HepG2 (cell line): ENCODE results near the gene VNN1. TPM values are rescaled to one million over a fixed set of nuclear protein-coding genes. Genes with fewer than 3 reads are reported as not detected.

Experiments
- ATAC-seq: fragments of 200-7000 bp; cut with Tn5 transposase; 3 replicates; pipeline ENCODE4 v1.9.1; 2020; ENCODE audit warnings: mild to moderate bottlenecking, moderate library complexity
- BruUV-seq: library from RNA; stranded (reverse); fragments of 400-500 nt; replicated peaks from 2 replicates; lab custom pipeline; 2021; lab: Mats Ljungman, UMichigan
- CTCF ChIA-PET: fragments of 300-600 bp; formaldehyde crosslinking; extraction: SDS; loops from one replicate; lab custom pipeline; 2021; ENCODE audit warnings: low total read pairs, inconsistent platforms, low intra/inter-chr PET ratio; lab: Yijun Ruan, JAX
- POLR2A ChIA-PET: fragments of 350-600 bp; sonication (Branson Sonifier 250); formaldehyde crosslinking; loops from one replicate; lab custom pipeline; 2020; ENCODE audit warnings: antibody characterized with exemption, inconsistent platforms; lab: Yijun Ruan, JAX
- DNase-seq: peaks from one replicate; pipeline ENCODE4 v3.0.0-alpha.2; 2015; ENCODE audit warnings: low spot score
- FAIRE-seq: peaks from 3 replicates; lab custom pipeline; 2011; peaks lifted over from hg19 to GRCh38; lab: Jason Lieb, UNC
- H2AFZ ChIP-seq: one replicate; pipeline ENCODE4 v1.6.1; 2011; ENCODE audit warnings: low read length, inconsistent platforms
- H3K27ac ChIP-seq: fragments of 300-600 bp; 3 replicates; pipeline ENCODE4 v1.8.0; 2011; ENCODE audit warnings: mixed run types, mild to moderate bottlenecking, mixed read lengths, low read length, inconsistent platforms; ENCODE audit not compliant: insufficient read depth; ENCODE audit errors: extremely low read length
- H3K27me3 ChIP-seq, 2 experiments: fragments of 200-600 bp in 1 of 2; 2 replicates in 1 of 2; 3 replicates in 1 of 2; pipeline versions ENCODE4 v1.6.0 to v1.8.0; 2011; ENCODE audit warnings: low read length in 2 of 2, mild to moderate bottlenecking in 2 of 2, moderate library complexity in 2 of 2, inconsistent platforms in 1 of 2; ENCODE audit not compliant: insufficient read depth in 2 of 2, control insufficient read depth in 1 of 2
- H3K36me3 ChIP-seq, 2 experiments: fragments of 200-600 bp in 1 of 2; replicated peaks in 1 of 2; 2 replicates in 1 of 2; 3 replicates in 1 of 2; pipeline versions ENCODE4 v1.5.1 to v1.8.0; 2011; ENCODE audit warnings: low read length in 2 of 2, inconsistent platforms in 1 of 2; ENCODE audit not compliant: insufficient read depth in 2 of 2, control insufficient read depth in 1 of 2
- H3K4me1 ChIP-seq: 2 replicates; pipeline ENCODE4 v1.5.1; 2012; ENCODE audit warnings: low read length, inconsistent platforms; ENCODE audit not compliant: insufficient read depth
- H3K4me2 ChIP-seq: 2 replicates; pipeline ENCODE4 v1.6.0; 2011; ENCODE audit warnings: low read depth, low read length, inconsistent platforms
- H3K4me3 ChIP-seq, 3 experiments: fragments of 200-600 bp in 1 of 3; sonication (generic), shearing (Covaris generic) in 1 of 3; replicated peaks in 1 of 3; 2 replicates each; pipeline ENCODE4 v1.5.1; 2011 to 2016; ENCODE audit warnings: low read length in 3 of 3, inconsistent platforms in 2 of 3, low read depth in 2 of 3, mild to moderate bottlenecking in 2 of 3, control low read depth in 1 of 3, mixed read lengths in 1 of 3; ENCODE audit not compliant: insufficient read depth in 1 of 3
- H3K79me2 ChIP-seq: one replicate; pipeline ENCODE4 v1.6.1; 2011; ENCODE audit warnings: low read length, inconsistent platforms; ENCODE audit not compliant: insufficient read depth
- H3K9ac ChIP-seq: 2 replicates; pipeline ENCODE4 v1.6.0; 2011; ENCODE audit warnings: mild to moderate bottlenecking, low read depth, low read length, inconsistent platforms; ENCODE audit not compliant: insufficient read depth
- H3K9me3 ChIP-seq: 2 replicates; pipeline ENCODE4 v1.5.1; 2012; ENCODE audit warnings: mild to moderate bottlenecking, low read length
- H4K20me1 ChIP-seq: 2 replicates; pipeline ENCODE4 v1.6.0; 2011; ENCODE audit warnings: inconsistent platforms, mild to moderate bottlenecking, low read length, moderate library complexity; ENCODE audit not compliant: insufficient read depth
- IKZF5 ChIP-seq: IDR thresholded peaks from 2 replicates; pipeline ENCODE4 v1.6.1; 2018; ENCODE audit warnings: missing genetic modification reagents, mild to moderate bottlenecking, missing compliant biosample characterization
- KMT2B ChIP-seq: IDR thresholded peaks from 2 replicates; pipeline ENCODE4 v1.6.1; 2016; ENCODE audit warnings: missing genetic modification reagents, missing compliant biosample characterization
- MTF2 ChIP-seq: sonication (generic); formaldehyde crosslinking; IDR thresholded peaks from 2 replicates; pipeline ENCODE4 v1.5.0; 2020; ENCODE audit warnings: missing genetic modification reagents, borderline replicate concordance
- NRL ChIP-seq: sonication (generic); formaldehyde crosslinking; IDR thresholded peaks from 2 replicates; pipeline ENCODE4 v1.5.0; 2020; ENCODE audit warnings: missing genetic modification reagents, mild to moderate bottlenecking, moderate library complexity, borderline replicate concordance
- RAD51 ChIP-seq: fragments of 450-650 bp; IDR thresholded peaks from 2 replicates; pipeline ENCODE4 v1.6.1; 2016; ENCODE audit warnings: borderline replicate concordance
- SMAD3 ChIP-seq: sonication (generic); formaldehyde crosslinking; IDR thresholded peaks from 2 replicates; pipeline ENCODE4 v1.4.0; 2020; ENCODE audit warnings: missing genetic modification reagents
- TCF7 ChIP-seq: sonication (generic); IDR thresholded peaks from 2 replicates; pipeline ENCODE4 v1.6.1; 2016; ENCODE audit warnings: antibody characterized with exemption, low read depth
- U2AF2 ChIP-seq: fragments of 200-400 bp; formaldehyde crosslinking; IDR thresholded peaks from 2 replicates; pipeline ENCODE4 v1.6.1; 2017; ENCODE audit warnings: low read depth, mild to moderate bottlenecking, low read length
- ZBTB14 ChIP-seq: sonication (generic); formaldehyde crosslinking; IDR thresholded peaks from 2 replicates; pipeline ENCODE4 v1.4.0; 2020; ENCODE audit warnings: missing genetic modification reagents
- ZBTB7A ChIP-seq: sonication (generic); formaldehyde crosslinking; IDR thresholded peaks from 2 replicates; pipeline ENCODE4 v1.8.0; 2022; ENCODE audit warnings: mild to moderate bottlenecking, missing genetic modification reagents
- ZBTB7B ChIP-seq: sonication (generic); formaldehyde crosslinking; IDR thresholded peaks from 2 replicates; pipeline ENCODE4 v1.4.0; 2020; ENCODE audit warnings: missing genetic modification reagents
- ZNF296 ChIP-seq: sonication (generic); formaldehyde crosslinking; conservative IDR thresholded peaks from 2 replicates; pipeline ENCODE4 v1.5.0; 2020; ENCODE audit warnings: mild to moderate bottlenecking, missing genetic modification reagents
- ZNF619 ChIP-seq: sonication (generic); formaldehyde crosslinking; IDR thresholded peaks from 2 replicates; pipeline ENCODE4 v1.4.0; 2020; ENCODE audit warnings: mild to moderate bottlenecking, missing genetic modification reagents
- WGBS: methylation state at CpG from one replicate; pipeline ENCODE4 v1.1.6; 2017; ENCODE audit warnings: low lambda C conversion rate; 5-methylcytosine and 5-hydroxymethylcytosine counted together
- in situ Hi-C: cut with HindIII; loops from 2 replicates; pipeline ENCODE4 v1.10.0; 2017; ENCODE audit warnings: low pct_unique_long_range_greater_than_20kb; ENCODE audit not compliant: extremely low pct_ligation_motif_present
- intact Hi-C: fragments of 100-400 bp; cut with micrococcal nuclease; formaldehyde crosslinking; loops from one replicate; pipeline ENCODE4 v1.10.0; 2022; ENCODE audit not compliant: unreplicated experiment
- polyA plus RNA-seq, 8 experiments: library from polyadenylated mRNA; depleted of rRNA in 3 of 8; stranded (reverse) in 7 of 8; unstranded in 1 of 8; fragments of >200 nt; fragmentation: Illumina TruSeq in 4 of 8; extraction: Trizol in 4 of 8; gene quantifications; 2 replicates each; pipeline versions ENCODE4 v1.2.1 to v1.2.3, GENCODE V29; 2011 to 2016; ENCODE audit warnings: low read depth in 4 of 8, missing spikeins in 1 of 8, mixed read lengths in 1 of 8; ENCODE audit not compliant: insufficient read depth in 1 of 8
- total RNA-seq, 5 experiments: library from RNA; depleted of rRNA; stranded (reverse); fragments of >200 nt; fragmentation: Illumina TruSeq; extraction: Trizol; gene quantifications; 2 replicates each; pipeline ENCODE4 v1.2.3, GENCODE V29; 2016; ENCODE audit warnings: low read depth in 1 of 5

Gene VNN1
- total and polyA plus RNA-seq, 2 of the 13 experiments (the other 11 are each of a cell fraction or from before 2014, with no cell fraction given), result 0.62 to 4.0 TPM

- Histone ChIP-seq H3K9ac (no peak overlapping the region), H4K20me1 (no peaks in the 10 kb centered on the region)
- no TSS peak for BruUV-seq
Observed at GRCh38 chr6:132687306-132687705, 26.5 kb downstream of the VNN1 start.

More at GRCh38 chr6:132687306-132687705, 26.5 kb downstream of the VNN1 start:
- no peaks in the 10 kb centered on the region for H3K4me1 ChIP-seq
- peaks cover 1 to 6% of the 10 kb centered on the region in 2 experiments; a peak in 1 of 5 replicates for H3K27me3 ChIP-seq
- no peak overlapping the region for H3K4me2 ChIP-seq
- DNase-seq, result no peak
- ChIA-PET POLR2A (no interaction called here), CTCF (no interaction called here)
- ATAC-seq, result no peak
- in situ Hi-C loops, result no loop called here
- H2AFZ ChIP-seq, result no peak overlapping the region
- 67% methylated on average over 5 of the region's 5 CpGs for WGBS
- no peaks in the 10 kb centered on the region for H3K79me2 ChIP-seq
- H3K4me3 ChIP-seq, result no peak overlapping the region
- FAIRE-seq, result no peak
- intact Hi-C loops, result no loop called here
- no peaks in the 10 kb centered on the region for H3K36me3 ChIP-seq
- TF ChIP-seq ZBTB7B (CRISPR knock-in tag), result no peak
- no peak for TF ChIP-seq ZNF296 (CRISPR knock-in tag)
- TF ChIP-seq ZBTB7A (CRISPR knock-in tag), result no peak
- no peak for TF ChIP-seq RAD51
- TF ChIP-seq IKZF5, result no peak
- no peak for TF ChIP-seq NRL (CRISPR knock-in tag)
- no peak for TF ChIP-seq U2AF2
- TF ChIP-seq SMAD3 (CRISPR knock-in tag), result no peak
- TF ChIP-seq TCF7, result no peak
- no peak for TF ChIP-seq KMT2B
- no peak for TF ChIP-seq MTF2 (CRISPR knock-in tag)
- TF ChIP-seq ZNF619 (CRISPR knock-in tag), result no peak
- no peak for TF ChIP-seq ZBTB14 (CRISPR knock-in tag)
- TF ChIP-seq, all 625 proteins: peak for 0
- no peaks in the 10 kb centered on the region for H3K9me3 ChIP-seq
- H3K27ac ChIP-seq, result no peak overlapping the region
